H1 (cell line): ENCODE measurements around the gene ADAMTS17. TPM values are rescaled to one million over a fixed set of nuclear protein-coding genes. Genes with fewer than 3 reads are reported as not detected.
"Not testable (repeated sequence)": the region's sequence is repeated elsewhere in the genome, so short reads cannot be mapped to it uniquely, and the experiment has no call there.

Experiments used
- CTCF ChIA-PET: fragments of 300-600 bp; sonication (Branson Sonifier 250); formaldehyde crosslinking; loops from one replicate; lab custom pipeline; 2021; ENCODE audit not compliant: partially characterized antibody; lab: Charles Lee
- POLR2A ChIA-PET: fragments of 300-600 bp; sonication (Branson Sonifier 250); formaldehyde crosslinking; loops from one replicate; lab custom pipeline; 2021; ENCODE audit warnings: inconsistent platforms; ENCODE audit not compliant: partially characterized antibody; lab: Charles Lee
- DNase-seq, 2 experiments: peaks; one replicate each; pipeline versions ENCODE4 v3.0.0 to v3.0.0-alpha.2; 2010 to 2022; ENCODE audit warnings: low spot score in 2 of 2, low read depth in 1 of 2, mixed read lengths in 1 of 2
- FAIRE-seq: peaks from 2 replicates; lab custom pipeline; 2011; peaks lifted over from hg19 to GRCh38; lab: Jason Lieb, UNC
- H2AFZ ChIP-seq: 2 replicates; pipeline ENCODE4 v1.8.1; 2012; ENCODE audit warnings: low read length, inconsistent platforms
- H2AK5ac ChIP-seq: 2 replicates; pipeline ENCODE4 v1.6.1; 2013; ENCODE audit warnings: low read depth, low read length
- H2BK120ac ChIP-seq: replicated peaks from 2 replicates; pipeline ENCODE3; 2013; ENCODE audit warnings: low read depth, low read length, inconsistent platforms
- H2BK12ac ChIP-seq: 2 replicates; pipeline ENCODE4 v1.6.1; 2013; ENCODE audit warnings: low read depth, low read length
- H2BK15ac ChIP-seq: 2 replicates; pipeline ENCODE4 v1.6.1; 2013; ENCODE audit warnings: low read length
- H2BK20ac ChIP-seq: 2 replicates; pipeline ENCODE4 v1.6.1; 2013; ENCODE audit warnings: low read length
- H2BK5ac ChIP-seq: 2 replicates; pipeline ENCODE4 v1.6.1; 2013; ENCODE audit warnings: low read depth, low read length
- H3K14ac ChIP-seq: 2 replicates; pipeline ENCODE4 v1.6.1; 2013; ENCODE audit warnings: inconsistent platforms; ENCODE audit not compliant: insufficient read length
- H3K18ac ChIP-seq: 2 replicates; pipeline ENCODE4 v1.6.1; 2013; ENCODE audit warnings: low read length; ENCODE audit errors: extremely low read depth
- H3K23ac ChIP-seq: 2 replicates; pipeline ENCODE4 v1.6.1; 2013; ENCODE audit warnings: inconsistent platforms; ENCODE audit not compliant: insufficient read length
- H3K23me2 ChIP-seq: 2 replicates; pipeline ENCODE4 v1.6.1; 2013; ENCODE audit warnings: low read depth, low read length
- H3K27ac ChIP-seq: 2 replicates; pipeline ENCODE4 v1.6.1; 2011; ENCODE audit warnings: low read depth, low read length, inconsistent platforms
- H3K27me3 ChIP-seq, 4 experiments: replicated peaks in 1 of 4; 1 replicate in 1 of 4; 2 replicates in 3 of 4; pipeline versions ENCODE4 v1.6.1 to v1.8.1; 2011 to 2013; ENCODE audit warnings: low read length in 3 of 4, mild to moderate bottlenecking in 3 of 4, inconsistent platforms in 2 of 4, mixed read lengths in 2 of 4, moderate library complexity in 1 of 4; ENCODE audit not compliant: control insufficient read depth in 3 of 4, insufficient read depth in 3 of 4; ENCODE audit errors: extremely low read depth in 1 of 4
- H3K36me3 ChIP-seq, 4 experiments: 2 replicates each; pipeline versions ENCODE4 v1.6.1 to v1.8.1; 2011 to 2013; ENCODE audit warnings: mild to moderate bottlenecking in 4 of 4, low read length in 3 of 4, moderate library complexity in 2 of 4, control low read depth in 1 of 4, inconsistent platforms in 1 of 4; ENCODE audit not compliant: insufficient read depth in 4 of 4, control insufficient read depth in 2 of 4
- H3K4ac ChIP-seq: replicated peaks from 2 replicates; pipeline ENCODE3; 2013; ENCODE audit warnings: low read length, low read depth, mixed read lengths, inconsistent platforms; ENCODE audit not compliant: insufficient read length
- H3K4me1 ChIP-seq, 4 experiments: replicated peaks in 1 of 4; 1 replicate in 1 of 4; 2 replicates in 3 of 4; pipeline versions ENCODE4 v1.6.1 to v1.8.1; 2011 to 2013; ENCODE audit warnings: low read length in 3 of 4, inconsistent platforms in 2 of 4, mixed read lengths in 1 of 4; ENCODE audit not compliant: insufficient read depth in 4 of 4, control insufficient read depth in 3 of 4
- H3K4me2 ChIP-seq, 2 experiments: 2 replicates each; pipeline versions ENCODE4 v1.6.1 to v1.8.1; 2011 to 2013; ENCODE audit warnings: low read depth in 2 of 2, low read length in 2 of 2, control low read depth in 1 of 2, inconsistent platforms in 1 of 2, mild to moderate bottlenecking in 1 of 2; ENCODE audit not compliant: insufficient read depth in 1 of 2
- H3K4me3 ChIP-seq, 4 experiments: fragments of 200-600, 300-600 bp in 1 of 4; sonication (generic), shearing (Covaris generic), sonication (Bioruptor Twin) in 1 of 4; 2 replicates each; pipeline versions ENCODE4 v1.5.1 to v1.8.1; 2011 to 2016; ENCODE audit warnings: low read length in 4 of 4, low read depth in 3 of 4, control low read depth in 2 of 4, inconsistent platforms in 2 of 4, mild to moderate bottlenecking in 2 of 4, mixed read lengths in 1 of 4, moderate library complexity in 1 of 4; ENCODE audit not compliant: insufficient read depth in 2 of 4; ENCODE audit errors: extremely low read depth in 1 of 4
- H3K56ac ChIP-seq: replicated peaks from 2 replicates; pipeline ENCODE3; 2013; ENCODE audit warnings: low read depth, mild to moderate bottlenecking, mixed read lengths, low read length, inconsistent platforms; ENCODE audit not compliant: insufficient read length
- H3K79me1 ChIP-seq: 2 replicates; pipeline ENCODE4 v1.6.1; 2013; ENCODE audit warnings: low read depth, low read length, control low read depth
- H3K79me2 ChIP-seq, 2 experiments: 2 replicates each; pipeline versions ENCODE4 v1.6.1 to v1.8.1; 2012 to 2013; ENCODE audit warnings: low read length in 2 of 2, mild to moderate bottlenecking in 2 of 2, inconsistent platforms in 1 of 2; ENCODE audit not compliant: insufficient read depth in 2 of 2, control insufficient read depth in 1 of 2
- H3K9ac ChIP-seq, 4 experiments: replicated peaks in 1 of 4; 1 replicate in 1 of 4; 2 replicates in 3 of 4; pipeline versions ENCODE4 v1.6.1 to v1.8.1; 2011 to 2013; ENCODE audit warnings: low read depth in 3 of 4, low read length in 3 of 4, control low read depth in 2 of 4, mild to moderate bottlenecking in 2 of 4, moderate library complexity in 2 of 4, inconsistent platforms in 1 of 4; ENCODE audit errors: extremely low read depth in 1 of 4
- H3K9me3 ChIP-seq, 2 experiments: 2 replicates each; pipeline versions ENCODE4 v1.6.1 to v1.8.1; 2012 to 2013; ENCODE audit warnings: mild to moderate bottlenecking in 2 of 2, moderate library complexity in 2 of 2, control low read depth in 1 of 2, inconsistent platforms in 1 of 2, low read depth in 1 of 2, low read length in 1 of 2, mixed read lengths in 1 of 2; ENCODE audit not compliant: insufficient read depth in 2 of 2
- H4K20me1 ChIP-seq, 2 experiments: replicated peaks in 1 of 2; 2 replicates each; pipeline versions ENCODE3 to v1.8.1; 2011 to 2013; ENCODE audit warnings: inconsistent platforms in 2 of 2, low read length in 2 of 2, mild to moderate bottlenecking in 1 of 2; ENCODE audit not compliant: insufficient read depth in 2 of 2, control insufficient read depth in 1 of 2
- H4K5ac ChIP-seq: 2 replicates; pipeline ENCODE4 v1.6.1; 2013; ENCODE audit warnings: low read length, low read depth, mixed read lengths, inconsistent platforms; ENCODE audit not compliant: insufficient read length
- H4K8ac ChIP-seq: 2 replicates; pipeline ENCODE4 v1.8.0; 2013; ENCODE audit warnings: mild to moderate bottlenecking, moderate library complexity, low read length, inconsistent platforms; ENCODE audit not compliant: insufficient read depth; ENCODE audit errors: extremely low read depth
- H4K91ac ChIP-seq: replicated peaks from 2 replicates; pipeline ENCODE3; 2013; ENCODE audit warnings: low read length, mixed read lengths, inconsistent platforms; ENCODE audit not compliant: insufficient read length
- CTCF ChIP-seq, 3 experiments: IDR thresholded peaks; 1 replicate in 2 of 3; 2 replicates in 1 of 3; pipeline versions ENCODE4 v1.5.1 to v1.6.1; 2011; ENCODE audit warnings: low read length in 3 of 3, mild to moderate bottlenecking in 3 of 3, inconsistent platforms in 2 of 3, low read depth in 1 of 3, moderate library complexity in 1 of 3; ENCODE audit not compliant: insufficient read depth in 1 of 3; ENCODE audit errors: control extremely low read depth in 1 of 3
- EP300 ChIP-seq, 2 experiments: IDR thresholded peaks; 1 replicate in 1 of 2; 2 replicates in 1 of 2; pipeline ENCODE4 v1.6.1; 2011 to 2012; ENCODE audit warnings: low read depth in 2 of 2, low read length in 2 of 2, mild to moderate bottlenecking in 2 of 2, borderline replicate concordance in 1 of 2, inconsistent platforms in 1 of 2, moderate library complexity in 1 of 2
- RAD21 ChIP-seq, 2 experiments: IDR thresholded peaks in 1 of 2; conservative IDR thresholded peaks in 1 of 2; 2 replicates each; pipeline ENCODE4 v1.6.1; 2011; ENCODE audit warnings: low read depth in 2 of 2, low read length in 2 of 2, improper control_type of control experiment in 1 of 2, inconsistent platforms in 1 of 2, mild to moderate bottlenecking in 1 of 2, moderate library complexity in 1 of 2
- TEAD4 ChIP-seq: IDR thresholded peaks from 2 replicates; pipeline ENCODE4 v1.6.1; 2012; ENCODE audit warnings: low read depth, low read length, inconsistent platforms, mixed read lengths
- WGBS, 2 experiments: shearing (Covaris generic) in 1 of 2; methylation state at CpG; one replicate each; pipeline versions ENCODE4 v1.1.6 to v1.1.7; 2013 to 2015; ENCODE audit warnings: low lambda C conversion rate in 2 of 2, mixed read lengths in 2 of 2, inconsistent platforms in 1 of 2, low coverage in 1 of 2, missing lambda C conversion rate in 1 of 2; ENCODE audit not compliant: insufficient replicate concordance in 2 of 2, insufficient coverage in 1 of 2, insufficient read length in 1 of 2; ENCODE audit errors: extremely low coverage in 1 of 2, missing lambda C conversion rate in 1 of 2; 5-methylcytosine and 5-hydroxymethylcytosine counted together
- polyA plus RNA-seq, 7 experiments: library from polyadenylated mRNA; depleted of rRNA in 3 of 7; stranded (reverse) in 5 of 7; unstranded in 2 of 7; fragments of >200 nt in 5 of 7; fragments of 200-250 nt in 2 of 7; gene quantifications; 1 replicate in 5 of 7; 2 replicates in 1 of 7; 4 replicates in 1 of 7; pipeline versions ENCODE4 v1.2.1 to v1.2.3, GENCODE V29; 2011 to 2013; ENCODE audit warnings: missing spikeins in 2 of 7, mixed read lengths in 2 of 7
- total RNA-seq: library from RNA; stranded (reverse); fragmentation: NEBNext Ultra II Directional; extraction: Animal tissue kit (Norgen Biotek cat#: 25700); gene quantifications from 2 replicates; pipeline ENCODE4 v1.2.1, GENCODE V29; 2021

Gene ADAMTS17
- total and polyA plus RNA-seq, 2 of the 8 experiments (the other 6 are each of a cell fraction or from before 2014, with no cell fraction given): 0.51 to 1.7 TPM

- peak; percentile 34 to 76 (median 60); a peak in 3 of 4 replicates for TF ChIP-seq CTCF (IDR thresholded peaks at IDR 0.05; ENCODE audit: control extremely low read depth in 1 of 3, insufficient read depth in 1 of 3, low read depth in 1 of 3, low read length in 3 of 3)
- peak; percentile 56 to 68 for TF ChIP-seq RAD21 (IDR thresholded peaks at IDR 0.05 in 1 of 2, conservative IDR thresholded peaks at IDR 0.05 in 1 of 2; ENCODE audit: low read depth in 2 of 2, low read length in 2 of 2)
- no peak for TF ChIP-seq TEAD4
- TF ChIP-seq EP300 (IDR thresholded peaks at IDR 0.05; ENCODE audit: borderline replicate concordance in 1 of 2, low read depth in 2 of 2, low read length in 2 of 2): no peak
- TF ChIP-seq, all 59 proteins: peak for 8
Observed at GRCh38 chr15:99928429-99928981, 413.3 kb downstream of the ADAMTS17 start (continued).

GRCh38 chr15:99926532-99926931 lies 415.2 kb downstream of the ADAMTS17 start:
- H3K36me3 ChIP-seq, H3K4me3 ChIP-seq, H4K5ac ChIP-seq, H2BK12ac ChIP-seq, H4K8ac ChIP-seq, H2AK5ac ChIP-seq, H3K79me1 ChIP-seq, H3K79me2 ChIP-seq, H3K23ac ChIP-seq, H3K18ac ChIP-seq, H3K14ac ChIP-seq, H3K27ac ChIP-seq, H2BK15ac ChIP-seq, H3K56ac ChIP-seq, H3K4ac ChIP-seq, H2AFZ ChIP-seq, H4K91ac ChIP-seq, H4K20me1 ChIP-seq, DNase-seq, H3K9ac ChIP-seq, H2BK5ac ChIP-seq, H3K9me3 ChIP-seq, H2BK20ac ChIP-seq, POLR2A ChIA-PET, FAIRE-seq, H2BK120ac ChIP-seq: not testable (repeated sequence)
- Histone ChIP-seq H3K4me1 (peaks cover 5 to 13% (median 10%) of the 10 kb centered on the region in 4 experiments; a peak in 6 of 7 replicates), H3K23me2 (peaks cover 11% of the 10 kb centered on the region), H3K4me2 (peak overlapping the region in 1 of 2 experiments; percentile 63; a peak in 1 of 4 replicates), H3K27me3 (peaks cover 1 to 11% (median 8%) of the 10 kb centered on the region in 4 experiments; a peak in 6 of 7 replicates)
- CTCF ChIA-PET: interaction anchor here (1.3 to 3.1 kb wide), 4 partner anchors 15 to 423 kb away, joined by 3 to 11 read pairs (median 4); no protein-coding TSS in a partner anchor
- no CpG with 5 or more reads among the region's 48 CpGs for WGBS, 2 experiments
